COLO668 (cell line): Measurements from ENCODE around the gene CFAP43.
"Not testable (repeated sequence)": the region's sequence is repeated elsewhere in the genome, so short reads cannot be mapped to it uniquely, and the experiment has no call there.

ENCODE experiments used
- DNase-seq: peaks from one replicate; lab custom pipeline; 2025; ENCODE audit not compliant: unreplicated experiment; lab: John Stamatoyannopoulos, UW

Gene CFAP43

GRCh38 chr10:104230490-104230889 is 1.7 kb downstream of the CFAP43 start:
- DNase-seq, result no peak

GRCh38 chr10:104223304-104223703 is 8.9 kb downstream of the CFAP43 start:
- DNase-seq, result no peak

- no peak for DNase-seq
These were observed 11.6 kb downstream of the CFAP43 start for GRCh38 chr10:104220522-104220921.

GRCh38 chr10:104218751-104219150 is 13.4 kb downstream of the CFAP43 start:
- DNase-seq, result no peak

GRCh38 chr10:104216631-104217030 is 15.5 kb downstream of the CFAP43 start:
- DNase-seq, result no peak

- DNase-seq, result peak; percentile 14
These were observed 22.5 kb downstream of the CFAP43 start for GRCh38 chr10:104209575-104210198.

GRCh38 chr10:104208730-104209129 is 23.4 kb downstream of the CFAP43 start:
- no peak for DNase-seq

GRCh38 chr10:104202231-104202630 is 29.9 kb downstream of the CFAP43 start:
- no peak for DNase-seq

- no peak for DNase-seq
These were observed 30.5 kb downstream of the CFAP43 start for GRCh38 chr10:104201636-104202035.

- no peak for DNase-seq
These were observed 32.6 kb downstream of the CFAP43 start for GRCh38 chr10:104199567-104199966.

GRCh38 chr10:104197364-104197763 is 34.8 kb downstream of the CFAP43 start:
- DNase-seq, result no peak

- no peak for DNase-seq
These were observed 36.5 kb downstream of the CFAP43 start for GRCh38 chr10:104195706-104196105.

GRCh38 chr10:104193787-104194186 is 38.4 kb downstream of the CFAP43 start:
- no peak for DNase-seq

GRCh38 chr10:104190695-104191094 is 41.5 kb downstream of the CFAP43 start:
- no peak for DNase-seq

GRCh38 chr10:104183682-104184081 is 48.5 kb downstream of the CFAP43 start:
- no peak for DNase-seq

- DNase-seq, result not testable (repeated sequence)
These were observed 58.0 kb downstream of the CFAP43 start for GRCh38 chr10:104174136-104174535.

- DNase-seq, result no peak
These were observed 61.4 kb downstream of the CFAP43 start for GRCh38 chr10:104170610-104171254.

- no peak for DNase-seq
These were observed 76.6 kb downstream of the CFAP43 start for GRCh38 chr10:104155591-104155990.

- DNase-seq, result no peak
These were observed 80.4 kb downstream of the CFAP43 start for GRCh38 chr10:104151737-104152136.

- DNase-seq, result no peak
These were observed 82.0 kb downstream of the CFAP43 start for GRCh38 chr10:104150139-104150538.

- no peak for DNase-seq
These were observed 85.3 kb downstream of the CFAP43 start for GRCh38 chr10:104146882-104147281.

- DNase-seq, result no peak
These were observed 87.2 kb downstream of the CFAP43 start for GRCh38 chr10:104144931-104145330.

GRCh38 chr10:104143829-104144228 is 88.3 kb downstream of the CFAP43 start:
- DNase-seq, result no peak
